GM12874 (cell line): ENCODE measurements around the gene EIF4EBP2.
A peak's percentile ranks its signal among the peaks of the same experiment; 100 is the strongest.

Experiments
- CTCF ChIP-seq: IDR thresholded peaks from 2 replicates; pipeline ENCODE4 v1.5.1; 2011; ENCODE audit warnings: low read depth, mild to moderate bottlenecking, control low read depth, low read length, moderate library complexity; ENCODE audit not compliant: insufficient read depth

The EIF4EBP2 gene

GRCh38 chr10:70362328-70362727, 41.6 kb upstream of the EIF4EBP2 start:
- TF ChIP-seq CTCF: no peak

GRCh38 chr10:70363292-70363691, 40.7 kb upstream of the EIF4EBP2 start:
- no peak for TF ChIP-seq CTCF

- peak; percentile 91 for TF ChIP-seq CTCF
These were observed 39.8 kb upstream of the EIF4EBP2 start for GRCh38 chr10:70363971-70364771.

- no peak for TF ChIP-seq CTCF
These were observed 39.2 kb upstream of the EIF4EBP2 start for GRCh38 chr10:70364772-70365091.

GRCh38 chr10:70367195-70367796, 36.6 kb upstream of the EIF4EBP2 start:
- no peak for TF ChIP-seq CTCF

- TF ChIP-seq CTCF: no peak
These were observed 35.0 kb upstream of the EIF4EBP2 start for GRCh38 chr10:70368774-70369482.

- TF ChIP-seq CTCF: no peak
These were observed 34.4 kb upstream of the EIF4EBP2 start for GRCh38 chr10:70369498-70370018.
